Measurements from ENCODE around the gene CSRP2. TPM values are rescaled to one million over a fixed set of nuclear protein-coding genes. Genes with fewer than 3 reads are reported as not detected.

The CSRP2 gene
- total and polyA plus RNA-seq, 2 of the 8 experiments (the other 6 are each of a cell fraction or from before 2014, with no cell fraction given): 149 to 227 TPM

DNA sequence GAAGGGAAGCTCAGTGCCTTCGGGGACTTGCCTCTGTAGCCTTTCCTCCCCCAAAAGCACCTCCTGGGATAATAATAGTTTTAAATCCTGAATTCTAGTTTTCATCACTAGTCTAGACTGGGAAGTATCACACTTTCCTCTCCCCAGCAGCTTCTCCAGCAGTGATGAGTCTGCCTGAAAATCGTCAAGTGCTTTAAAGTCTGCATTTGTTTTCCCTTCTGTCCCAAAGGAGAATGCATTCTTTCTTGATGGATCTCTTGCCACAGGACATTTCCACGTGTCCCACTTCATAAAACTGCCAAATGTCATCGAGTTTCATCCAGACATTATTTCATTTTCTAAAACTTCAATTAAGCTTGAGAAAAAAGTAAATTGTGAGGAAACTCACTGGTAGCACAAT is 15.0 kb downstream of the CSRP2 start:
- Histone ChIP-seq H3K14ac (ENCODE audit: insufficient read length) (no peak overlapping the region), H3K79me2 (ENCODE audit: control insufficient read depth in 1 of 2, insufficient read depth in 2 of 2, low read length in 2 of 2) (peaks cover 0 to 31% of the 10 kb centered on the region in 2 experiments; a peak in 2 of 4 replicates), H2BK5ac (ENCODE audit: low read depth, low read length) (no peak overlapping the region), H2BK20ac (ENCODE audit: low read length) (no peak overlapping the region), H2BK120ac (replicated peaks; ENCODE audit: low read depth, low read length) (no peak overlapping the region), H4K91ac (replicated peaks; ENCODE audit: insufficient read length, low read length) (no peak overlapping the region), H2AFZ (ENCODE audit: low read length) (no peak overlapping the region), H3K9me3 (ENCODE audit: insufficient read depth in 2 of 2, low read depth in 1 of 2, low read length in 1 of 2) (no peaks in the 10 kb centered on the region), H3K18ac (ENCODE audit: extremely low read depth, low read length) (no peak overlapping the region), H3K27me3 (replicated peaks in 1 of 4; ENCODE audit: control insufficient read depth in 3 of 4, extremely low read depth in 1 of 4, insufficient read depth in 3 of 4, low read length in 3 of 4) (no peaks in the 10 kb centered on the region), H3K4me3 (ENCODE audit: extremely low read depth in 1 of 4, insufficient read depth in 2 of 4, low read depth in 3 of 4, low read length in 4 of 4) (no peak overlapping the region), H3K4ac (replicated peaks; ENCODE audit: insufficient read length, low read depth, low read length) (no peak overlapping the region), H2BK15ac (ENCODE audit: low read length) (no peak overlapping the region), H4K5ac (ENCODE audit: insufficient read length, low read depth, low read length) (no peak overlapping the region), H3K56ac (replicated peaks; ENCODE audit: insufficient read length, low read depth, low read length) (no peak overlapping the region), H3K23me2 (ENCODE audit: low read depth, low read length) (no peaks in the 10 kb centered on the region), H2AK5ac (ENCODE audit: low read depth, low read length) (no peak overlapping the region), H3K4me1 (replicated peaks in 1 of 4; ENCODE audit: control insufficient read depth in 3 of 4, insufficient read depth in 4 of 4, low read length in 3 of 4) (peaks cover 0 to 4% (median 3%) of the 10 kb centered on the region in 4 experiments; a peak in 4 of 7 replicates), H3K4me2 (ENCODE audit: insufficient read depth in 1 of 2, low read depth in 2 of 2, low read length in 2 of 2) (no peak overlapping the region), H3K27ac (ENCODE audit: low read depth, low read length) (no peak overlapping the region), H3K9ac (replicated peaks in 1 of 4; ENCODE audit: extremely low read depth in 1 of 4, low read depth in 3 of 4, low read length in 3 of 4) (no peak overlapping the region), H3K79me1 (ENCODE audit: low read depth, low read length) (0 out of 2 replicates have a peak, but pooled peaks cover 2% of the 10 kb centered on the region), H3K23ac (ENCODE audit: insufficient read length) (no peak overlapping the region), H4K8ac (ENCODE audit: extremely low read depth, insufficient read depth, low read length) (no peak overlapping the region), H2BK12ac (ENCODE audit: low read depth, low read length) (no peak overlapping the region), H4K20me1 (replicated peaks in 1 of 2; ENCODE audit: control insufficient read depth in 1 of 2, insufficient read depth in 2 of 2, low read length in 2 of 2) (no peaks in the 10 kb centered on the region), H3K36me3 (ENCODE audit: control insufficient read depth in 2 of 4, insufficient read depth in 4 of 4, low read length in 3 of 4) (peaks cover 12 to 29% (median 22%) of the 10 kb centered on the region in 4 experiments)
- 57% methylated on average over 4 of the region's 4 CpGs; no CpG with 5 or more reads in 1 of the 2 experiments for WGBS, 2 experiments (ENCODE audit: extremely low coverage in 1 of 2, insufficient coverage in 1 of 2, insufficient read length in 1 of 2, insufficient replicate concordance in 2 of 2, low coverage in 1 of 2, low lambda C conversion rate in 2 of 2, missing lambda C conversion rate in 1 of 2)
- POLR2A ChIA-PET (ENCODE audit: partially characterized antibody): interaction anchor here (1.3 kb wide), 1 partner anchor 12 kb away, joined by 4 read pairs; no protein-coding TSS in a partner anchor
- CTCF ChIA-PET (ENCODE audit: partially characterized antibody): interaction anchor here (1.3 to 1.5 kb wide), 2 partner anchors 43 to 147 kb away, joined by 4 to 5 read pairs; no protein-coding TSS in a partner anchor
- FAIRE-seq (no peak), DNase-seq (ENCODE audit: low read depth in 1 of 2, low spot score in 2 of 2) (no peak)
- TF ChIP-seq EP300 (IDR thresholded peaks at IDR 0.05; ENCODE audit: borderline replicate concordance in 1 of 2, low read depth in 2 of 2, low read length in 2 of 2) (no peak), RBBP5 (IDR thresholded peaks at IDR 0.05; ENCODE audit: borderline replicate concordance, low read depth, low read length) (no peak), GTF2F1 (IDR thresholded peaks at IDR 0.05; ENCODE audit: borderline replicate concordance, low read depth, low read length) (no peak)
- TF ChIP-seq, protein P1, sequence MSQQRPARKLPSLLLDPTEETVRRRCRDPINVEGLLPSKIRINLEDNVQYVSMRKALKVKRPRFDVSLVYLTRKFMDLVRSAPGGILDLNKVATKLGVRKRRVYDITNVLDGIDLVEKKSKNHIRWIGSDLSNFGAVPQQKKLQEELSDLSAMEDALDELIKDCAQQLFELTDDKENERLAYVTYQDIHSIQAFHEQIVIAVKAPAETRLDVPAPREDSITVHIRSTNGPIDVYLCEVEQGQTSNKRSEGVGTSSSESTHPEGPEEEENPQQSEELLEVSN (IDR thresholded peaks at IDR 0.05): no peak

All from H1 (cell line).